Activated naive CD8-positive, alpha-beta T cell treated with anti-CD3 and anti-CD28 coated beads, Interleukin-2, amount 50 U/mL, for 16 hours (primary cell): Measurements from ENCODE around the gene STAT5A.
"Not testable (repeated sequence)": the region's sequence is repeated elsewhere in the genome, so short reads cannot be mapped to it uniquely, and the experiment has no call there.

Experiments used
- DNase-seq: peaks from one replicate; pipeline ENCODE4 v3.0.0-alpha.2; 2020; ENCODE audit warnings: low read depth, low spot score

Gene STAT5A

GRCh38 chr17:42307362-42307927, 19.1 kb downstream of the STAT5A start:
- no peak for DNase-seq

DNA sequence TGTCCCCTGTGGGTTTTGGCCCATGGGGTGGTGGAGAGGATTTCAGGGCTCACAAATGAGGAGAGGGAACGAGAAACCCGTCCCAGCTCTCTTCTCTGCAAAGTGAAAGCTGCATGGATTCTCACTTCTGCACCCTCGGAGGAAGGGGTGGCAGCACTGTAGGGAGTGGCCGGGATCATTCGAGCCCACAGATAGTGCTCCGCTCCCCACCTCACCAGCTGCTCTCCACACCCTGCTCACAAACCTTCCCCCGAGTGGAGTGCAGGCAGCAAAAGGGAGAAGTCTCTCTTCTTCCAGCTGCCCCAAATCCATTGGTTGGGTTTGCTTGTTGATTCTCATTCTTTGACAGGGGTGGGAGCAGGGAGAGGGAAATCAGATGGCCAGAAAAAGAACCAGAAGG, 20.1 kb downstream of the STAT5A start:
- DNase-seq, result no peak

- DNase-seq, result no peak
Measured at GRCh38 chr17:42309142-42309541, 20.8 kb downstream of the STAT5A start.

DNA sequence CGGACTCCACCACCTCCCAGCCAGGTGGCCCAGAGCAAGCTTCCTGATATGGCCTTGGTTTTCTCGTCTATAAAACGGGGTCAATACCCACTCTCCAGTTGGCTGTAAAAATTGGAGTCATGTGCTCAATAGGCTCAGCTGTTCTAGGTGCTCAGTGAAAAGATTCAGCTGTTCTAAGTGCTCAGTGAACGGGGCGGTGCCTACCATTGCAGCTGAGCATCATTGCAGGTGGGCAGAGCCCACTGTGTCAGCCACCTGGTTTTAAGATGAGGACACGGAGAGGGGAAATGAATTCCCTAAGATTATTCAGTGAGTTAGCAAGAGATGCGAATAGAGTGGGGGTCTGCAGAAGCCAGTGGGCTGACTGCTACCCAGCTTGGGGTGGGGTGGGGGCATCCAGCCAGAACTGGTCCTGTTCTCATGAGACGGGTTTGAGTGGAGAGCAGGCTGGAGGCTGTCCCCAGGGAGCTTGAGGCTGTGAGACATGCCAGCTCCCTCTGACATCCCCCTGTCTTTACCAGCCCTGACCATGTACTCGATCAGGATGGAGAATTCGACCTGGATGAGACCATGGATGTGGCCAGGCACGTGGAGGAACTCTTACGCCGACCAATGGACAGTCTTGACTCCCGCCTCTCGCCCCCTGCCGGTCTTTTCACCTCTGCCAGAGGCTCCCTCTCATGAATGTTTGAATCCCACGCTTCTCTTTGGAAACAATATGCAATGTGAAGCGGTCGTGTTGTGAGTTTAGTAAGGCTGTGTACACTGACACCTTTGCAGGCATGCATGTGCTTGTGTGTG, 21.9 kb downstream of the STAT5A start:
- DNase-seq, result no peak

- DNase-seq, result no peak
Measured at GRCh38 chr17:42310787-42311215, 22.5 kb downstream of the STAT5A start.

DNA sequence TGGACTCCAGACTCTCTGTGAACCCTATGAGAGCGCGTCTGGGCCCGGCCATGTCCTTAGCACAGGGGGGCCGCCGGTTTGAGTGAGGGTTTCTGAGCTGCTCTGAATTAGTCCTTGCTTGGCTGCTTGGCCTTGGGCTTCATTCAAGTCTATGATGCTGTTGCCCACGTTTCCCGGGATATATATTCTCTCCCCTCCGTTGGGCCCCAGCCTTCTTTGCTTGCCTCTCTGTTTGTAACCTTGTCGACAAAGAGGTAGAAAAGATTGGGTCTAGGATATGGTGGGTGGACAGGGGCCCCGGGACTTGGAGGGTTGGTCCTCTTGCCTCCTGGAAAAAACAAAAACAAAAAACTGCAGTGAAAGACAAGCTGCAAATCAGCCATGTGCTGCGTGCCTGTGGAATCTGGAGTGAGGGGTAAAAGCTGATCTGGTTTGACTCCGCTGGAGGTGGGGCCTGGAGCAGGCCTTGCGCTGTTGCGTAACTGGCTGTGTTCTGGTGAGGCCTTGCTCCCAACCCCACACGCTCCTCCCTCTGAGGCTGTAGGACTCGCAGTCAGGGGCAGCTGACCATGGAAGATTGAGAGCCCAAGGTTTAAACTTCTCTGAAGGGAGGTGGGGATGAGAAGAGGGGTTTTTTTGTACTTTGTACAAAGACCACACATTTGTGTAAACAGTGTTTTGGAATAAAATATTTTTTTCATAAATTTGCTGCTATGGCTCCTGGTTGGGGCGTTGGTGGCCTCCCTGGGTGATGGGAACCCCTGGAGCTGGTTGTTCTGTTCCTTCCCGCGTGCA, 23.1 kb downstream of the STAT5A start:
- no peak for DNase-seq

GRCh38 chr17:42312035-42312284, 23.7 kb downstream of the STAT5A start:
- DNase-seq, result no peak

DNA sequence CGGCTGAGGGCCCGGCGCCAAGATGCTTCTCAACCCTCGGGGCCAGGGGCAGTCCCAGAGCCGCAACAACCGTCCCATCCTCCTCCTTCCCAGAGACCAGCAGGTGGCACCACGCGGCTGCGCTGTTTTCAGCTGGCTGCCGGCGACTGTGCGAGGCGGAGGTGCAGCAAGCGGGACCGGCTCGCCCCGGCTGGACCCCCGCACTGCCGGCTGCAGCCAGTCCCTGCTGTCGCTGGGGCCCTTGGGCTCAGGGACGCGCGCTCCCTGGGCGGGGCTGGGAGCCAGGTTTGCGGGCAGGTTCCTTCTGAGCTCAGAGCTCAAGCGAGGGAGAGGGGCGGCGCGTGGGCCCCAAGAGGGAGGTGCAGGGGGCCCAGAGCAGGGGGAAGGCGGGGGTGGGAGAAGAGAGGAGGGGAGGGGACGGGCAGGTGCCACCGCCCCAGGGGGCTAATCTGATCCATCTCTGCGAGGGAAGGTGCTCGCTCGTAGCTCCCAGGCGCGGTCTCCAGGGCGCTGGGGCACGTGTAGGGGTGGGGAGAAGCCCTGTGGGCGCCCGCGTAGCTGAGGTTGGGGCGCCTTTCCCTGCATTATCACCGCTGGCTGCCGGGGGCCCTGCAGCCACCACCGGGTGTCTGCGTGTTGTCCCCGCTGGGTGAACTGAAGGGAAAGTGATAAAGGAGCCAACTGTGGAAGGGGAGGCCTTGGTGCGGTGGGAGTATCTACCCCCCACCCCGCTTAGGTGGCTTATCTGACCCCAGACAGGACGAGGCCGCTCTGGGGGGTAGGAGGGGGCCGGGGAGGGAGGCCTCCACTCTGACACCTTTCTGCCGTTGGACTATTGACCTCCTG, 24.2 kb downstream of the STAT5A start:
- DNase-seq, result peak; percentile 51

GRCh38 chr17:42313389-42313772, 25.1 kb downstream of the STAT5A start:
- no peak for DNase-seq

GRCh38 chr17:42313773-42314566, 25.7 kb downstream of the STAT5A start:
- no peak for DNase-seq

GRCh38 chr17:42315402-42316156, 27.3 kb downstream of the STAT5A start:
- DNase-seq, result no peak

GRCh38 chr17:42316755-42317154, 28.5 kb downstream of the STAT5A start:
- no peak for DNase-seq

GRCh38 chr17:42317266-42317845, 29.1 kb downstream of the STAT5A start:
- DNase-seq, result no peak

DNA sequence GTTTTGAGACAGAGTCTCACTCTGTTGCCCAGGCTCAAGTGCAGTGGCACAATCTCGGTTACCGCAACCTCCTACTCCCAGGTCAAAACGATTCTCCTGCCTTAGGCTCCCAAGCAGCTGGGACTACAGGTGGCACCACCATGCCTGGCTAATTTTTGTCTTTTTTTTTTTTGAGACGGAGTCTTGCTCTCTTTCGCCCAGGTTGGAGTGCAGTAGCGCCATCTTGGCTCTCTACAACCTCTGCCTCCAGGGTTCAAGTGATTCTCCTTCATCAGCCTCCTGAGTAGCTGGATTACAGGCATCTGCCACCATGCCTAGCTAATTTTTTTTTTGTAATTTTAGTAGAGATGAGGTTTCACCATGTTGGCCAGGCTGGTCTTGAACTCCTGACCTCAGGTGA, 29.7 kb downstream of the STAT5A start:
- not testable (repeated sequence) for DNase-seq

- DNase-seq, result no peak
Measured at GRCh38 chr17:42321555-42321954, 33.3 kb downstream of the STAT5A start.

DNA sequence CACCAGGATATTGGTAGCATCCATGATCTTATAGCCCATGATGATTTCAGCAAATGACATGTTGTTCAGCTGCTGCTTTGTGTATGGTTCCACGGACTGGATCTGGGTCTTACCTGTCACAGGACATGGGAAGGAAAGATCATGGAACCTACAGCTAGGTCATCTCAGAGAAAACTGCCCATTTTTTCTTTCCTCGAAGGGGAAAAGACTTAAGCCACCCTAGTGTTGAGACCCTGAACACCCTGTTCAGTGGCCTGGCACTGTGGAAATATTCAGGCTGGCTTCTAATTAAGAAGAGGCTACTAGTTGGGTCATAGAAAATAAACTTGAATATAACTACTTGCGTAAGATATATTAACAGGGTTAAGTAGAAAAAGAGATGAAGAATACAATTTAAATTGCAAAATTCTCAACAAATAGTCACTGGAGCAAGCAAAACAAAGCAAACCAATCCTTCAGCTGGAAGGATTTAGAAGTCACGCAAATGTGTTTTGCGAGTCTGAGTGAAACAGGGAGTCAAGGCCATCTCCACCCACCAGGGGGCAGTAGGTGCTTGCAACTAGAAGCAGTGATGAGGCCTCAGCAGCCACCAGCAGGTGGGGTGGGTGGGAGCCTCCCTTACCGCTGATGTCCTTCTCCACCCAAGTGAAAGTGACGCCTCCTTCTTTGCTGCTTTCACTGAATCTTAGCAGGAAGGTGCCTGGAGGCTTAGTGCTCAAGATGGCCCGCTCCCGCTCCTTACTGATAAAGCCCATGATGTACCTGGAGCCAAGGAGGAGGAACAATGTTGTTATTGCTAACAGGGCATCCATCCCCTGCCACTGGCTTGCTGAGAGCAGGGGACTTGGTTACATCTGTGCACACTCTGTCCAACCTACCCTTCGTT, 34.3 kb downstream of the STAT5A start:
- DNase-seq, result peak; percentile 93

- no peak for DNase-seq
Measured at GRCh38 chr17:42323268-42323773, 35.0 kb downstream of the STAT5A start.

DNA sequence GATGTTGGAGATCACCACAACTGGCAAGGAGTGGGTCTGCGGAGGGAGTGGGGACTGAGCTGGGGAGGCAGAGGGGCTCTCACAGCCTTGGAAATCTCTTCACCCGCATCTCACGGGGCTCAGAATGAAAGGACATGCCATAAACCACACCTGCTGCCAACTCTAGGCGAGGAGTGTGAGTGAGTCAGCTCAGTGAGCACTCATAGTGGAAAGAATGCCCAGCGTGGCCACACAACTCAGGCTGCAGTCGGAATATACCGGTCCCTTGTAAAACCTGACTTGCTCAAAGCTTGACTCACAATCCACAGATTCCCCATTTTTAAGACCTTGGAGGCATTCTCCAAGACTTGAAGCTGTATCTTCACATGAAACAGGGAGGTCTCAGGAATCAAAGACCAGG, 36.7 kb downstream of the STAT5A start:
- no peak for DNase-seq
